BJ (cell line): Measurements from ENCODE around the gene TRIM46. TPM values are rescaled to one million over a fixed set of nuclear protein-coding genes. Genes with fewer than 3 reads are reported as not detected.

Source experiments
- CTCF ChIA-PET: fragments of 350-600 bp; formaldehyde crosslinking; extraction: SDS; loops from one replicate; lab custom pipeline; 2021; ENCODE audit warnings: antibody characterized with exemption, inconsistent platforms; lab: Yijun Ruan, JAX
- POLR2A ChIA-PET: fragments of 300-600 bp; sonication (Branson Sonifier 250); formaldehyde crosslinking; extraction: SDS; loops from one replicate; lab custom pipeline; 2021; ENCODE audit warnings: antibody characterized with exemption; lab: Charles Lee
- DNase-seq: peaks from one replicate; pipeline ENCODE4 v3.0.0-alpha.2; 2011; ENCODE audit warnings: low read depth
- H3K27me3 ChIP-seq: 2 replicates; pipeline ENCODE4 v1.6.0; 2011; ENCODE audit warnings: low read length; ENCODE audit not compliant: control insufficient read depth, insufficient read depth
- H3K36me3 ChIP-seq: 2 replicates; pipeline ENCODE4 v1.5.1; 2011; ENCODE audit warnings: low read length; ENCODE audit not compliant: control insufficient read depth, insufficient read depth
- H3K4me3 ChIP-seq: 2 replicates; pipeline ENCODE4 v1.5.1; 2011; ENCODE audit warnings: low read depth, mild to moderate bottlenecking, control low read depth, low read length
- polyA plus RNA-seq: library from polyadenylated mRNA; depleted of rRNA; stranded (reverse); fragments of >200 nt; gene quantifications from 2 replicates; pipeline ENCODE4 v1.2.3, GENCODE V29; 2011
- TF ChIP-seq, protein P1 (sequence below): IDR thresholded peaks from 2 replicates; pipeline ENCODE4 v1.5.1; 2011; ENCODE audit warnings: low read depth, mild to moderate bottlenecking, control low read depth, inconsistent platforms, low read length, moderate library complexity; ENCODE audit not compliant: insufficient read depth

TRIM46 gene
- polyA plus RNA-seq, 1 experiment: 5.4 TPM

DNA sequence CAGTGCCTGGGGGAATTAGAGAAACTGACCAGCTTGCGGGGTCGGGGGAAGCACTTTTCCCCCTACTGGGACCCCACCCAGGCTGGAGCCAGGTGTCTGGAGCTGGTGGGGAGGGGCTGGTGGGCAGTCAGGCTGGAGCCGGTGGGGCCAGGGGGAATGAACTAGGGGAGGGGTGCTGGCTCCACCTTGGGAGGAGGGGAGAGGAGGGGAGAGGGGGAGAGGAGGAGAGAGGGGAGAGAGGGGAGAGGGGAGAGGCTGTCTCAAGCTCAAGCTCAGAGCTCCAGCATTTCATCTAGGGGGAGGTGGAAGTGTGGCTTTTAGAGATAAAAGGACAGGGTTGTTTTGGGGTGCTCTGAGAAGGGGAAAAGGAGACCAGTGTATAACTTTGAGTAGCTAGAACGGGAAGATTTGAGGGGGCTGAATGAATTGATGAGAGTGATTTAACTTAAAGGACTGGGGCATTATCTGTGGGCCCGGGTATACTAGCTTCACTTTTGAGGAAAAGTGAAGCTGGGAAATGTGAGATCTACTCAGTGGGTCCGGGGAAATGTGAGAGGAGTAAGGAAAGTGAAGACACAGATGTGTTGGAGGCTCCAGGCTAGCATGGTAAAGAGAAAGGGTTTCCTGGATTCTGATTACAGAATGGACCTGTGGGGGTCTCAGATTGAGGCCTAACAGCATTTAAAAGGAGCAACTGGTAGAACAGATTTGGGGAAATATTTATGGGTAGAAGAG is 43.2 kb upstream of the TRIM46 start:
- CTCF ChIA-PET: interaction anchor here (1.0 to 3.4 kb wide), 3 partner anchors 39 to 45 kb away, joined by 3 to 22 read pairs (median 9); partner anchors contain the start of gene KRTCAP2
- TF ChIP-seq, protein P1, sequence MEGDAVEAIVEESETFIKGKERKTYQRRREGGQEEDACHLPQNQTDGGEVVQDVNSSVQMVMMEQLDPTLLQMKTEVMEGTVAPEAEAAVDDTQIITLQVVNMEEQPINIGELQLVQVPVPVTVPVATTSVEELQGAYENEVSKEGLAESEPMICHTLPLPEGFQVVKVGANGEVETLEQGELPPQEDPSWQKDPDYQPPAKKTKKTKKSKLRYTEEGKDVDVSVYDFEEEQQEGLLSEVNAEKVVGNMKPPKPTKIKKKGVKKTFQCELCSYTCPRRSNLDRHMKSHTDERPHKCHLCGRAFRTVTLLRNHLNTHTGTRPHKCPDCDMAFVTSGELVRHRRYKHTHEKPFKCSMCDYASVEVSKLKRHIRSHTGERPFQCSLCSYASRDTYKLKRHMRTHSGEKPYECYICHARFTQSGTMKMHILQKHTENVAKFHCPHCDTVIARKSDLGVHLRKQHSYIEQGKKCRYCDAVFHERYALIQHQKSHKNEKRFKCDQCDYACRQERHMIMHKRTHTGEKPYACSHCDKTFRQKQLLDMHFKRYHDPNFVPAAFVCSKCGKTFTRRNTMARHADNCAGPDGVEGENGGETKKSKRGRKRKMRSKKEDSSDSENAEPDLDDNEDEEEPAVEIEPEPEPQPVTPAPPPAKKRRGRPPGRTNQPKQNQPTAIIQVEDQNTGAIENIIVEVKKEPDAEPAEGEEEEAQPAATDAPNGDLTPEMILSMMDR: no peak
- no peak overlapping the region for H3K4me3 ChIP-seq
- DNase-seq: no peak
- peaks cover 37% of the 10 kb centered on the region for H3K27me3 ChIP-seq
- H3K36me3 ChIP-seq: no peaks in the 10 kb centered on the region
- POLR2A ChIA-PET: no interaction called here

DNA sequence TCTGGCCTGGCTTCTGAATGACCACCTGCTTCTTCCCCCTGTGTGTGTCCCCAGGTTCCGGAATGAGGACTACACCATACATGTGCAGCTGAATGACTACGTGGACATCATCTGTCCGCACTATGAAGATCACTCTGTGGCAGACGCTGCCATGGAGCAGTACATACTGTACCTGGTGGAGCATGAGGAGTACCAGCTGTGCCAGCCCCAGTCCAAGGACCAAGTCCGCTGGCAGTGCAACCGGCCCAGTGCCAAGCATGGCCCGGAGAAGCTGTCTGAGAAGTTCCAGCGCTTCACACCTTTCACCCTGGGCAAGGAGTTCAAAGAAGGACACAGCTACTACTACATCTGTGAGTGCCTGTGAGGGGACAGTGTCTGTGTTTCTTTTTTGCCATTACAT is 42.4 kb upstream of the TRIM46 start:
- ChIA-PET POLR2A (no interaction called here), CTCF (interaction anchor here (2.6 to 3.4 kb wide), 2 partner anchors 40 to 46 kb away, joined by 9 to 22 read pairs; no protein-coding TSS in a partner anchor)
- TF ChIP-seq, protein P1: no peak
- Histone ChIP-seq H3K36me3 (no peaks in the 10 kb centered on the region), H3K4me3 (no peak overlapping the region), H3K27me3 (peaks cover 30% of the 10 kb centered on the region)
- DNase-seq: no peak

DNA sequence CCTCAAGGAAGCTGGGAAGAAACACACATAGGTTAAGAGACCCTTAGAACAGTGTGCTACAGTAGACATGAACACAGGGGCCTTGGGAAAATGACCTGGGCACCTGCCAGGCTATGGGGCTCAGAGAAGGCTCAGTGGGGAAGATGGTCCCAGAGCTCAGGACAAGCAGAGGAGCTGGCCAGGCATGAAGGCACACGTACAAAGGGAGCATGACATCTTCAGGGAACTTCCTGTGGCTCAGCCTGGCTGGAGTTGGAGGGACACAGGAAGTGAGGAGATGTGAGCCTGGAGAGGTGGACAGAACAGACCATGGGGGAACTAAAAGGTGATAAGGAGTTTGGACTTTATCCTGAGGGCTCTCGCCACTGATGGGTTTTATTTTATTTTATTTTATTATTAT is 41.8 kb upstream of the TRIM46 start:
- ChIA-PET CTCF (interaction anchor here (1.1 to 3.4 kb wide), 3 partner anchors 35 to 46 kb away, joined by 3 to 22 read pairs (median 9); no protein-coding TSS in a partner anchor), POLR2A (no interaction called here)
- H3K27me3 ChIP-seq: peaks cover 26% of the 10 kb centered on the region
- DNase-seq: no peak
- TF ChIP-seq, protein P1: no peak
- H3K4me3 ChIP-seq: no peak overlapping the region
- H3K36me3 ChIP-seq: no peaks in the 10 kb centered on the region; the same call in 1 of the 2 replicates

DNA sequence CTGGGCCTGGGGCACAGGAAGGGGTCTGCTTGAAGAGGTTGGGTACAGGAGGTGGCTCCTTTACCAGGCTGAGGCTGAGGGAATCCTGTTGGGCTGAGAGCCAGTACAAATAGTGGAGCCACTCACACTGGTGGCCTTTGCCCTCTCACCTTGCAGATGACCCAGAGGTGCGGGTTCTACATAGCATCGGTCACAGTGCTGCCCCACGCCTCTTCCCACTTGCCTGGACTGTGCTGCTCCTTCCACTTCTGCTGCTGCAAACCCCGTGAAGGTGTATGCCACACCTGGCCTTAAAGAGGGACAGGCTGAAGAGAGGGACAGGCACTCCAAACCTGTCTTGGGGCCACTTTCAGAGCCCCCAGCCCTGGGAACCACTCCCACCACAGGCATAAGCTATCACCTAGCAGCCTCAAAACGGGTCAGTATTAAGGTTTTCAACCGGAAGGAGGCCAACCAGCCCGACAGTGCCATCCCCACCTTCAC is 39.8 kb upstream of the TRIM46 start:
- Histone ChIP-seq H3K36me3 (peaks cover 5% of the 10 kb centered on the region), H3K27me3 (peaks cover 10% of the 10 kb centered on the region), H3K4me3 (no peak overlapping the region)
- TF ChIP-seq, protein P1: no peak
- ChIA-PET POLR2A (interaction anchor here (0.6 kb wide), 1 partner anchor 16 kb away, joined by 3 read pairs; no protein-coding TSS in a partner anchor), CTCF (interaction anchor here (0.9 to 3.2 kb wide), 4 partner anchors 33 to 799 kb away, joined by 3 to 19 read pairs (median 4); no protein-coding TSS in a partner anchor)
- DNase-seq: no peak

DNA sequence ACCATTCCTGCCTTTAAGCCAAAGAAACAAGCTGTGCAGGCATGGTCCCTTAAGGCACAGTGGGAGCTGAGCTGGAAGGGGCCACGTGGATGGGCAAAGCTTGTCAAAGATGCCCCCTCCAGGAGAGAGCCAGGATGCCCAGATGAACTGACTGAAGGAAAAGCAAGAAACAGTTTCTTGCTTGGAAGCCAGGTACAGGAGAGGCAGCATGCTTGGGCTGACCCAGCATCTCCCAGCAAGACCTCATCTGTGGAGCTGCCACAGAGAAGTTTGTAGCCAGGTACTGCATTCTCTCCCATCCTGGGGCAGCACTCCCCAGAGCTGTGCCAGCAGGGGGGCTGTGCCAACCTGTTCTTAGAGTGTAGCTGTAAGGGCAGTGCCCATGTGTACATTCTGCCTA is 39.3 kb upstream of the TRIM46 start:
- ChIA-PET CTCF (interaction anchor here (1.2 to 4.2 kb wide), 6 partner anchors 9 to 49 kb away, joined by 4 to 19 read pairs (median 11); partner anchors contain the start of gene KRTCAP2), POLR2A (interaction anchor here (0.6 to 0.7 kb wide), 2 partner anchors 17 to 1148 kb away, joined by 3 to 4 read pairs; partner anchors contain the start of gene RAB13)
- H3K27me3 ChIP-seq: peaks cover 5% of the 10 kb centered on the region
- TF ChIP-seq, protein P1: no peak
- H3K4me3 ChIP-seq: no peak overlapping the region
- no peak for DNase-seq
- peaks cover 5% of the 10 kb centered on the region for H3K36me3 ChIP-seq
